HG03095 (cell line): ENCODE data around the gene TRIL.

Experiments used
- ATAC-seq: cut with Tn5 transposase; IDR thresholded peaks from one replicate; pipeline ENCODE4 v1.9.1; 2021; ENCODE audit warnings: moderate library complexity; ENCODE audit not compliant: unreplicated experiment

TRIL gene, protein sequence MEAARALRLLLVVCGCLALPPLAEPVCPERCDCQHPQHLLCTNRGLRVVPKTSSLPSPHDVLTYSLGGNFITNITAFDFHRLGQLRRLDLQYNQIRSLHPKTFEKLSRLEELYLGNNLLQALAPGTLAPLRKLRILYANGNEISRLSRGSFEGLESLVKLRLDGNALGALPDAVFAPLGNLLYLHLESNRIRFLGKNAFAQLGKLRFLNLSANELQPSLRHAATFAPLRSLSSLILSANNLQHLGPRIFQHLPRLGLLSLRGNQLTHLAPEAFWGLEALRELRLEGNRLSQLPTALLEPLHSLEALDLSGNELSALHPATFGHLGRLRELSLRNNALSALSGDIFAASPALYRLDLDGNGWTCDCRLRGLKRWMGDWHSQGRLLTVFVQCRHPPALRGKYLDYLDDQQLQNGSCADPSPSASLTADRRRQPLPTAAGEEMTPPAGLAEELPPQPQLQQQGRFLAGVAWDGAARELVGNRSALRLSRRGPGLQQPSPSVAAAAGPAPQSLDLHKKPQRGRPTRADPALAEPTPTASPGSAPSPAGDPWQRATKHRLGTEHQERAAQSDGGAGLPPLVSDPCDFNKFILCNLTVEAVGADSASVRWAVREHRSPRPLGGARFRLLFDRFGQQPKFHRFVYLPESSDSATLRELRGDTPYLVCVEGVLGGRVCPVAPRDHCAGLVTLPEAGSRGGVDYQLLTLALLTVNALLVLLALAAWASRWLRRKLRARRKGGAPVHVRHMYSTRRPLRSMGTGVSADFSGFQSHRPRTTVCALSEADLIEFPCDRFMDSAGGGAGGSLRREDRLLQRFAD

DNA sequence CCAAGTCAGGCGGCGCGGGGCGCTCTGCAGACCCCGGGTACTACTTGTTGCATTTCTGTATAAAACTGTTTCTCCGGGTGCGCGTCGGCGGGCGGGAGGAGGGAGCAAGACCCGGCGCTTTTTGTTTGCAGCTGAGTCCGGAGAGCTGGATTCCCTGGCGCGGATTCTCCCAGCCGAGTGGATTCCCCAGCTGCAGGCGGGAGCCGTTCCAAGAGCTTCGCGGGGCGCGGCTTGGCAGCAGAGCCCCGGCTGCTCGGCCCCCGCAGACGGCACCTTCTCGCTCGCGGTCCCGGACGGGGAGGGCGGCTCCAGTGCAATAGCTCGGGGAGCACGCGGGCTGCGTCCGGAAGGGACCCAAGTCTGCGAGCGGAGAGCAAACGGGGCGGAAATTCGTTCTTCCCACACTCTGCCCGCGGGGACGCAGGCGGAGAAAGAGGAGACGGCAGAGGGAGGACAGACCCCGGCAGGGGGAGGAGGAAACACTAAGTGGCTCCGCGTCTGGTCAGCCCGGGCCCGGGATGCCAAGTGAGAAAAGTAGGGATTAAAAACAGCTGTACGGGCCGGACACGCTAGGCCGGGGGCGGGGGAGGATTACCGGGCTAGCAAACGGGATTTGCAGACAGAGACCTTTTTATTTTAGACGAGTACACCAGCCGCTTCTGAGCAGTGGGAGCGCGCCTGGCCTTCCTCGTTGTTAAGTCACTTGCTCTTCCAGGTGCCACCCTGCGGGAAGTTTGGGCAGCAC is at the start of gene TRIL:
TRIL (minus strand) TSS at position 96 of the 745 bp plus-strand sequence. CDS start 284 bp downstream, outside the sequence.
- ATAC-seq, result no peak

DNA sequence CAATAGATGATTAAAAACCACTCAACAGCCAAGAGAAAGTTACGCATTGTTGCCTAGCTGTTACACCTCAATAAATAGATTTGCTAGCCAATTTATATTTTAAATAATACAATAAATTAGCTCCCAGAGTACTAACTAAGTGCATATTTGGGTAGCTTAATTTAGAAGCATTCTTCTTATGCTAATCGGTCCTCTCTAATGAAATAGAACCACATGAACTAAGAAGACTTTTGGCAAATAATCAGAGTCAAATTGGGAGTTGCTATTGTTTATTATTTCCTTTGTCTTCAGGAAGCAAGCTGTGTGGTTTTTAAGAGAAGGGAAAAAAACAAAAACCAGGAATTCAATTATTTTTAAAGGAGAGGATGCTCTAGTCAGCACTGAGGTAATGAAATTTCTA is 49.0 kb upstream of the TRIL start:
- ATAC-seq, result no peak

DNA sequence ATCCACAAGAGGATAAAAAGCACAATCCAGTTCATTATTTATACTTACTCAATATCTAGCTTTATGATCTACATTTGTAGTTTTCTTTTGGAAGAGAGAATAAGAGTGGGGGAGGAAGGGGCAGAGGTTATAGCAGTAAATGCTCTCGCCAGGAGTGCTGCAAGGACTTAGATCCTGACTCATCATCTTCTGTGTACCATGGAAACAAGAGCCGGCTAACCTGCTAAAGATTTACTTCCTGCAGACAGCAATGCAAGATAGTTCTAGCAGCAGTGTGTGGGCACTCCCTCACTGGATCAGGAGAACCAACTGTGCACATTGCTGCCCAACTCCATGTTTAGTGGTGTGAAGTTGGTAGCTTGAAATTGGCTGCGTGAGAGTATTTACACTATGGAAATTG is 47.7 kb upstream of the TRIL start:
- ATAC-seq, result no peak

DNA sequence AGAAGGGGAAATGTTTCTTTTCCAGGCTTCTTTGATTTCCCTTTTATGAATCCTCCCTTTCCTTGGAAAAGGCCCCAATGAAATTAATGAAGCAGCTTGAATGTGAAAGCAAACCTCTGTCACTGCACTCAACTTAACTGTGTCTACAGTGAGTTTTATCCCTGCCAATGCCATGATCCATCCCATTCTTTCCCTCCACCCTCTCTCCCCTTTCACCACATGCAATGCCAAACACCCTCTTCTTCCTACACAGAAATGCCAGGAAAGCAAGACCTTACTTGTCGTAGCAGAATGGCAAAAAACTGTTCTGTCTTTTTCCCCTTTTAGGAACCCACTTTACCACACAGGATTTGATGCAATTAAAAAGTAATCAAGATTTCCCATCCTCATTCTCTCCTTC is 47.3 kb upstream of the TRIL start:
- no peak for ATAC-seq

DNA sequence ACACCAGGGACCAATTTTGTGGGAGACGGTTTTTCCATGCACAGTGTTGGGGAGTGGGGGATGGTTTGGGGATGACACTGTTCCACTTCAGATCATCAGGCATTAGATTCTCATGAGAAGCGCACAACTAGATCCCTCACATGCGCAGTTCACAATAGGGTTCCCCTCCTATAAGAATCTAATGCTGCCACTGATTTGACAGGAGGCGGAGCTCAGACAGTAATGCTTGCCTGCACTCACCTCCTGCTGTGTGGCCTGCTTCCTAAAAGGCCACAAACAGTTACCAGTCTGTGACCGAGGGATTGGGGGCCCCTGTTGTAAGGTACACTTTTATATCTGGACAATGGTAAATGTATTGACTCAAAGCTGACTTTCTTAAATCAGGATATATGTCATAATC is 45.6 kb upstream of the TRIL start:
- ATAC-seq, result no peak

DNA sequence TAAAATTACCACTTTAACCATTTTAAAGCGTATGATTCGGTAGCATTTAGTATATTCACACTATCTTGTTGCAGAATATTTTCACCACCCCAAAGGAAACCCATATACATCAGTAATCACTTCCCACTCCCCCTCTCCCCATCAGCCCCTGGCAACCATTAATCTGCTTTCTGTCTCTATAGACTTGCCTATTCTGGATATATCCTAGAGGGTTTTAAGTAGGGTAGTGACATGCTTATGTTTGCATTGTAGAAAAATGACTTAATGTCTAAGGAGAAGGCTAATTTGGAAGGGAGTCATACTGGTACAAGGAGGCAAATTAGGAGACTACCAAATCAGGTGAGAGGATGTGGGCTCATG is 42.6 kb upstream of the TRIL start:
- no peak for ATAC-seq

DNA sequence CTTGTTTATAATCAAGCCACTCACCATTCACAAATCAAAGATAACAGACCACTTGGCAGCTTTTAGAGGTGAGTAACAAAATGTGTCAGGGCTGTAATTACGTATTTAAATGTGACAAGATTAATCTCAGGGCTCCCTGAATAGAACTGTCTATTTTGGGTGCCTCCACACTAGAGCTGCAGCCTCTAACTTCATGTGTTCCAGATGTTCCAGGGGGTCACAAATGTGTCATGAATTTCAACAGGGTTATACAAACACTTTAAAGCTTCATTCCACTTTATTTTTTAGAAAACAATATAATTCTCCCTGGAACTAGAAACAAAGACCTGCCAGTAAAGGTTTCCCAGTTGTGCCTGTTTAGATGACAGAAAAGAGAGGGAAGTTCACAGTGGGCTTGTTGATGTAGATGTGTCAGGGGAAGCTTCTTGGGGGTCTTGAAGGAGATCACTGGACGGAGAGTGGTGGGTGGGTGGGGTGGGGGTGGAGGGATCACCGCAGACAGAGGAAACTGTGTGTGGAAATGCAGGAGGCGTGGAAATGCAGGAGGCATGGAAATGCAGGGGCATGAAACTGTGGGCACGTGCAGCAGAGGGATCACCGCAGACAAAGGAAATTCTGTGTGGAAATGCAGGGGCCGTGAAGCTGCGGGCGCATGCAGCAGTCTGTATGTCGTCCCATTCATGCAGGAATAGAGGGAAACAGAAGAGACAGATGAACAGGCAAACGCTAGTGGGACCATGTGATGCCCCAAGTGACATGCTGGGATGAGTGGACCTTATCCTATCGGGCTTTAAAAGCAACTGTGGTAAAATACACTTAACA is 42.0 kb upstream of the TRIL start:
- no peak for ATAC-seq

DNA sequence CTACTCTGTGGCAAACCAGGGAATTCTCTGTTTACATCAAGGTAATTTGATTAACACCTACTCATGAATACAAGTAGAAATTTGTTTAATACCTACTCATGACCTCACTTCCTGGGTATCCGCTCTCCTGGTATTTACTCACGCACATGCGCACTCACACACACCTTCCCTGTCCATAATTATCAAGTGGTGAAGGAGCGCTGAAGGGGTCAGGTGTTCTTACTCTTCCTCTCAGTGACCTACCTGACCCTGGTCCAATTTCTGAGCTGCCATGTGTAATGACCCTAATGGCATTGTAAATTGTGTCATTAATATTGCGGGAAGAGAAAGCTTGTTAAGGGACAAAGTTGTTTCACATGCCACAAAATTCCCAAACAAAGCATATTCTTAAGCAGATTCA is 41.3 kb upstream of the TRIL start:
- no peak for ATAC-seq

DNA sequence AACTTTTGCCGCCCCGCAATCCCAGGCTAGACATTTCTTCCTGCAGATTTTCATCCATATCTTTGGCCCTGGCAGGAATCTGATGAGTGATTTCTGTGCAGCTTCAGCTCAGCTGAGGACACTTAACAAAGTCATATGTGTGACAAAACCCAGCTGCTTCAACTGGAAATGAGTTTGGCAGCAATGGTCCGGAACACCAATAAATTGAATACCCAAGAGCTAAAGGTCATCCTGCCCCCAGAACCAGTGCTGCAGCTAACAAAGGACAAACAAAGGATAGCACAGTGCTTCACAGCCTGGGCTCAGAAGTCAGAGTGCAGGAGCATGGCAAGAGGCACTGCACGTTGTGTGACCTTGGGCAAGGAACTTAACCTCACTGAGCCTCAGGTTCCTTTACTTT is 40.0 kb upstream of the TRIL start:
- no peak for ATAC-seq

DNA sequence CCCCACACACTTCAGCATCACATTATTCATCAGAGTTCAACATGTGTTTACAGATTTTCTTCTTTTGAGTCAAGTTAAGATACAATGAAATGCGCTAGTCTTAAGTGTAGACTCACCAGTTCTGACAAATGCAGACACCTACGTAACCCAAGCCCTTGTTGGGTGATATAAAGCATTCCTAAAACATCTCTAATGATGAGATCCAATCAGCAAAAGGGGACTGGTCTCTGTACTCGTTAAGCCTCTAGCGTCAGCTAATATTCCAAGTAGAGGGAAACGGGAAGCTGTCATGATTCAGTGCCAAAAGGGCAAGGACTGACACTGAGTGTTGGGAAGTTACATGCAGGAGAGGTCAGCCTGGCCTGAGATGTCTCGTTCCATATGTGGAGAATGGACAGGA is 38.7 kb upstream of the TRIL start:
- ATAC-seq, result no peak

DNA sequence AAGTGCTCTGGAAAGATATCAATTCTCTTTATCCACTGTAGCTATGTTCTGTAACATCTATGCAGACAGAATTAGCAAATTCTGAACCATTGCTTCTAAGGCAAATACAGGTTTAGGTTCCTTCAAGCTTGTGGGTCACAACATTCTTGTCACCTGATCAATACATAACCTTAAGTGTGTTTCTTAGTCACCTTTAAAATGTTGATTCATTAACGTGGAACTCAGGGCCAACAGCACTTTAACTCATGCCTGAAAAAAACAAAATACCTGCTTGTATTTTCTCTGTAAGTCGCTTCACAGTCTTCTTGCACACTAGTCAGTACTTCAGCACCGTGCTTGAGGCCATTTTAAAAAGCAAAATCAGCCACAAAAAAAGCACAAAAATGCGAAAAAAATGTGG is 35.2 kb upstream of the TRIL start:
- ATAC-seq, result no peak

DNA sequence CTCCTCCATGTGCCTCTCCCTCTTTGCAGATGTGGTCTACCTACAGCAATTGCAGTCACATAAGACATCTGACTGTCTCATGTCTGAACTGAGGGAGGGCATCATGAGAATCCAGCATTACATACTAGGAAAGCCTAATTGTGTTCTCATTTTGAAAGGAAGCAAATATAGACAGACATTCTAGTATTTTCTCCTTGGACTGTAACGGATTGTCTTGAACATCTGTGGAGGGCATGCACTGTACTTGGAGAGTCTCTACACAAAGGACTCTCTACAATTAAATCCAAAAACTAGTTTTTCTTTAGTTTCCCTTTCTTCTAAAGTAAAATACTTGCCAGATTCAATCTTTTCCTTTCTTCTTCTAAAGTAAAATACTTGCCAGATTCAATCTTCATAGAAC is 34.7 kb upstream of the TRIL start:
- ATAC-seq, result no peak

DNA sequence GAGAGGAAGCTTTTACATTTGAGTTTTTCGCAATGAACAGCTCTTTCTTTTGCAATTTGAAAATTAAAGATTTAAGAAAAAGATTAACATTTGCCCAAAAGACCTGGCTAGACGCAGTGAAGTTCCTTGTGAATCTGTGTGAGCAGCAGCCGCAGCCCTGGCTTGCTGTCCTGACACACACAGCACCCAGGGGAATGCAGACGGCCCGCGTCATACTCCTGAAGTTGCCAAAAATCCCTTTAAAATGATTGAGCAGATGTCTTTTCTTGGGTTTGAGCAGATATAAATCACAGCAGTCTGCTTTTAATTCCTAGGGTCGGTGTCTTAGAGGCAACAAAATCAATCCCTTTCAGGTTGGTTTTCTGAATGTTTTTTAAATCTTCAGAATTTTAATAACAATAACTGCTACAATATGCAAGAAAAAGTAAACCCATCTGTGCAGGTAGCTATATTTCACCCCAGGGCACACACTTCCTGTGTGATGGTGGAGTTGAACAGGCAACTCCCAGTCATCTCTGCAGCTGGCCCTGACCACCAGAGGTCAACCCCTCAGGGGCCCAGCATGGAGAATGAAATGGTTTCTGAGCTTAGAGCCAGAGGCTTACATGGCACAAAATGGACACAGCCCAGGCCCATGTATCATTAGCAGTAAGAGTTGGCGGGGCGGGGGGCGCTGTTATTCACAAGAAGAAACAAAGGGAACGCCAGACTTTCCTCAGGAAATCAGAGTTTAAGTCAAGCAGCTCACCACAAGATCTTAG is 32.2 kb upstream of the TRIL start:
- ATAC-seq, result no peak

DNA sequence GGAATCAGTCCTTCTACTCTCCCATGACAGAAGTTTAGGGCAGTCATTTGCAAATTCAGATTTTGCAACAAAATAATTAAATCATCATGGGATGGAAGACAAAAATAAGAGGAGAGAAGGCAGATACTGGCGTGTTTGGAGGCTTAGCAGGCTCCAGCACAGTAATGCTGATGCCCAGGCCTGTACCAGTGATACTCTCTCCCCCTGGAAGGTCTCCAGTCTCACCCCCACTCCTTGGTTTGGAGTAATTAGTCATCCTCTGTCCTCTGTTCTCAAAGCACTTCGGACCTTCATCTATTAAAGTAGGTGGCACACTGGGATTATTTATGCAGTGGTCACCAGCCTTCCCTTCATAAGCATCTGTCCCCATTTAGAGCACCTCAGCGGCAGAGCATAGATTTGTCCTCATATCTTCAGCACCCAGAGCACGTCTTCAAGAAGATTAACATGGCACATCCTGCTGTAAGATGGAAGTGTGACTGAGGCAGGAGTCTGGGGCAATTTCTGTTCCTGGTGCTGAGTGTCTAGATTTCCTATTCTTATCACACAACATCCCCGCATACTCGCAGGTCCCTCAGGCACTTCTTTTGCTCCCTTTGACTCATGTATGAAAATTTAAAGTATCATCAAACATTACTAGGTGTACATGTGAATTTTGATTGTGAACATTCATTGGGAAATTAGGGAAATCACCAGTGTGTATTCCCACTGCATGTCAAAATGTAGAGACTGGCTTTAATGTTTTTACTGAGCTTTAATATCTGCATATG is 31.3 kb upstream of the TRIL start:
- ATAC-seq, result no peak

DNA sequence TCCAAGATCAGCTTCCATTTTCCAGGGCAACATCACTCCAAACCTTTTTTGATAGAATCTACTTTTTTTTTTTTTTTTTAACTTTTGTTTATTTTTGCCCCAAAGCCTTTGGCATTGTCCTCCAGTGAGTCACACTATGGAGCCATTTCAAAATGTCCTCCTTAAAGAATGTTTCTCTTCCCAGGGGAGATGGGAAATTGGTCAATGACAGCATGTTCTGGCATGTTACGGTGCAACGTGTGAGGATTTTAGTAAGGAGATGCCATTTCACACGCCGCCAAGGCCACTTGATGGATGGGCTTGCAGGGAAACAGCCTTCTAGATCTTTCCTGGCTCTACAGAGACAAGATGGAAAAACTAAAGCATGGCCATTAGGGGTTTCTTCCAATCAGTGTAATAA is 30.7 kb upstream of the TRIL start:
- ATAC-seq, result no peak

DNA sequence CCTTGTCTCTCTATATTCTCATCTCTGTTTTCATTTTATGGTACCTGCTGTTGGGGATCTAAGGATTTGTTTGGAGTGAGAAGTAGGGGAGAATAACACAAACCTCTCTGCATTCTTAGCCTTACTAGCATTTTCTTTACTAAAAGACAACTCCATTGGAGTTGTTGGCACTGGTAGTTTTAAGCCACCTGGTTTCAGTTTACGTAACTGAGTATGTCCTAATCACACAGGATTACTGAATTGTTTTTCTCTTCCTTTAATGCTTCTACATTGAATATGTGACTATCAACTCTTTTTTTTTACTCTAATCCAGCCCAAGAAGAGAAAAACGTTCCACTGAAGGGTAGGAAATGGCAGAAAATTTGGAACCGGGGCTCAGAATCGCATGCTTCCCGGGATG is 30.0 kb upstream of the TRIL start:
- ATAC-seq, result no peak

DNA sequence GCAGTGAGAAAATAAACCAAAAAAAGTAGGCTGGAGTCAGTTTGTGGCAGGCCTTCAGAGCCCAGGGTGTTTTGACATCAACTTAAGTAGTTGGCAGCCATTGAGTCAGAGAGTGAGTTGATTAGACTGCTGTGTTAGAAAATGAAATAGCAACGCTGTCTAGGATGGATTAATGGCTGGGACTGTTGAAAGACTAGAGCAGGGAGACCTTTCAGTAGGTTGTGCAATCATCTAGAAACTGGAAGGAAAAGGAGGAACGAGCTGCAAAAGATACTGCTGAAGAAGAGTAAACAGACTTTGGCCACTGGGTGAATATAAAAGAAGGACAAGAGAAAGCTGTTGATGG is 28.6 kb upstream of the TRIL start:
- no peak for ATAC-seq

DNA sequence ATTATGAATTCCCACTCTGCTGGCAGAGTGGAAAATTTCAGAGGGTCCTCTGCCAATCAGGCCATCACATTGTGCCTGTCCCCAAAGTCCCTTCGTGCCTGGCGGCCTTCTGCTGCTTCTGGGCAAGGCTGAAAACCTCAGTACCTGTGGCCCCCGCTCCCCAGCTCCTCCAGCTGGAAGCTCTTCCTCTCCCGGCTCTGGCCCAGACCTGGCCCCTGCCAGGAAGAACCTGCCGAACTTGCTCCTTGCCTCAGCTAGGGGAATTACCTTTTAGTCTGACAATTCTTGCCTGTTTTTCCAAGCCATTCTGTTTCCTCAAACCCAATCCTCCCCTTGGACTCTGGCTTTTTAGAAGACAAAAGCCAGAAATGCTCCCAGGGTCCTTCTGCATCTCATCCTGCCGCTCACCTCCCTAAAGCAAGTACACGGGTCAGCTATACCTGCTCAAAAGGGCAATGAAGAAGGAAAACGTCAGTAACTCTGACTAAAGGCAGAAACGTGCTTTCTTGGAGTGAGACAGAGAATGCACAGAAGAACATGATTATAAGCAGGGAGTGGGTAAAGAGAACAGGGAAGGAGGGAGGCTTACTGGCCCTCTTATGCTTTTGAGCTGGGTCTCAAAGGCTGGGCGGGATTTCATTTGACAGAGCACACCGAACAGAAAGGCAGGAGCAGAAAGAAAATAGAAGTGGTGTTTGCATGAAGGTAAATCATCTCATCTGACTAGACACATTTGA is 28.1 kb upstream of the TRIL start:
- no peak for ATAC-seq

DNA sequence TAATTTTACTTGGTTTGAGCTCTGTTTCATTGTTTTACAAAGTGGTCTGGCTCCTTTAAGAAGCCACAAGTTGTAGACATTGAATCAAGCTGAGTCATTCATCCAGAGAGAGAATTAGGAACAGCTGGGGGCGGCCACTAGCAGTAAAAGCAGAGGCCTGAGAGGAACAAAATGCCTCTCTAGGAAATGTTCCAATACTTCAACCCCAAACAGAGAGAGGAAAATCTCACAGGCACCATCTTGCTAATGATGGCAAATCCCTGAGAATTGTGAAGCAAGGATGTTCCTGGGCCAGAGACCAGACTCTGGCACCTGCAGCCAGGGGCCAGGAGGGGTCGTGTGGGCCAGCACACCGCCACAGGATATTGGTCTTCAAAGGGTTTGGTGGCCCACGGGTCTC is 26.5 kb upstream of the TRIL start:
- no peak for ATAC-seq
